ENCODE results near the gene USB1.

DNA sequence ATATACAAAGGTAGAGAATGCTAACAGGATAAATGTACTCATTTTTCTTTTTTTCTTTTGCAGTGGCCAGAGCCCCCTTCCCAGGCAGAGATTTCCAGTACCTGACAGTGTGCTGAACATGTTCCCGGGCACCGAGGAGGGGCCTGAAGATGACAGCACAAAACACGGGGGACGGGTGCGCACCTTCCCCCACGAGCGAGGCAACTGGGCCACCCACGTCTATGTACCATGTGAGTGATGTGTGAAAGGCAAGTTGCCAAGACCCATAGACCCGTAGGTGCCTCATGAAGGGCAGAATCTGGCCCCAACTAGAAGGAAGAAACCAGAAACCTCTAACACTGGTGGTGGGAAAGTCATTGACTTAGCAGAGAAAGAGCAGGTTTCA is 1.2 kb downstream of the USB1 start:
- TF ChIP-seq, protein P1, sequence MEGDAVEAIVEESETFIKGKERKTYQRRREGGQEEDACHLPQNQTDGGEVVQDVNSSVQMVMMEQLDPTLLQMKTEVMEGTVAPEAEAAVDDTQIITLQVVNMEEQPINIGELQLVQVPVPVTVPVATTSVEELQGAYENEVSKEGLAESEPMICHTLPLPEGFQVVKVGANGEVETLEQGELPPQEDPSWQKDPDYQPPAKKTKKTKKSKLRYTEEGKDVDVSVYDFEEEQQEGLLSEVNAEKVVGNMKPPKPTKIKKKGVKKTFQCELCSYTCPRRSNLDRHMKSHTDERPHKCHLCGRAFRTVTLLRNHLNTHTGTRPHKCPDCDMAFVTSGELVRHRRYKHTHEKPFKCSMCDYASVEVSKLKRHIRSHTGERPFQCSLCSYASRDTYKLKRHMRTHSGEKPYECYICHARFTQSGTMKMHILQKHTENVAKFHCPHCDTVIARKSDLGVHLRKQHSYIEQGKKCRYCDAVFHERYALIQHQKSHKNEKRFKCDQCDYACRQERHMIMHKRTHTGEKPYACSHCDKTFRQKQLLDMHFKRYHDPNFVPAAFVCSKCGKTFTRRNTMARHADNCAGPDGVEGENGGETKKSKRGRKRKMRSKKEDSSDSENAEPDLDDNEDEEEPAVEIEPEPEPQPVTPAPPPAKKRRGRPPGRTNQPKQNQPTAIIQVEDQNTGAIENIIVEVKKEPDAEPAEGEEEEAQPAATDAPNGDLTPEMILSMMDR (IDR thresholded peaks at IDR 0.05) = no peak
- TF ChIP-seq POLR2A (IDR thresholded peaks at IDR 0.05) = no peak

All from thyroid gland (tissue), 4 donors.